Stimulated activated CD8-positive, alpha-beta memory T cell treated with anti-CD3 and anti-CD28 coated beads, Interleukin-7, amount 100 ng/mL, for 4 hours (primary cell): ENCODE measurements around the gene RAD9A.

Experiments used
- DNase-seq, 2 donors: peaks; one replicate each; pipeline ENCODE4 v3.0.0-alpha.2; 2020; ENCODE audit warnings: low read depth in 2 of 2

Gene RAD9A

DNA sequence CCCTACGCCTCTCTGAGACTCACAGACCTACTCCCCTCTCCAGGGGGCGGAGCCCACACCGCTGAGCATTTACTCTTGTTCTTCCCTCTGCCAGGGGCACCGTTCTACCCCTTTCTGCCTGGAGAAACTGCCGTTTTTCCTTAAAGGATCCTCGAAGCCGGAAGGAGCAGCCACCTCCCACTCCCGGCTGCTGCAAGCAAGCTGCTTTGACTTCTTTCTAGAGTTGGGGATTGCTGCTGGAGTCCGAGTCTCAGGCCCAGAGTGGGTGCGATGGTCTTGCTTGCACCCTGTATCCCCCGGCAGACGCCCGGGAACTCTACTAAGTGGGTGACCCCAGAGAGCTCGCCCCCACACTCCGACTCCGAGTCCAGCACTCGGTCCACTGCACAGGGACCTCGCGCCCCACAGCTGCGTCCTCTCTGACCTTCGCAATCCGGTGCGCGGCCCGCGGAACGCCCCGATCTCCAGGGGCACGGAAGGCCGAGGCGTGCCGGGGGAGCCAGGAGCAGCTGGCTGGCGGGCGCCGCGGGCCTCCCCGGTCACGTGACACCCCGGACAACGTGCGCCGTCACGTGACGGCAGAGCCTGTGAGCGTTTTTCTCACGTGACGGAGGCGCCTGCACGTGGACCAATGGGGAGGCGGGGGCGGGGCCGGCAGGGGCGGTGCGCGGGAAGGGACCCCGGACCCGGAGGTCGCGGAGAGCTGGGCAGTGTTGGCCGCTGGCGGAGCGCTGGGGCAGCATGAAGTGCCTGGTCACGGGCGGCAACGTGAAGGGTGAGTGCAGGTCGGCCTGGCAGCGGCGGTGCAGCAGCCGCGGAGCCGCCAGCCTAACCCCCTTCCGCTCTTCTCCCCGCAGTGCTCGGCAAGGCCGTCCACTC is at the start of gene RAD9A:
Gene RAD9A, plus strand, starts transcription at position 683 of the 879 bp plus-strand sequence. Its CDS starts 59 bp downstream, at position 742.
- peak; percentile 85 to 93 for DNase-seq

DNA sequence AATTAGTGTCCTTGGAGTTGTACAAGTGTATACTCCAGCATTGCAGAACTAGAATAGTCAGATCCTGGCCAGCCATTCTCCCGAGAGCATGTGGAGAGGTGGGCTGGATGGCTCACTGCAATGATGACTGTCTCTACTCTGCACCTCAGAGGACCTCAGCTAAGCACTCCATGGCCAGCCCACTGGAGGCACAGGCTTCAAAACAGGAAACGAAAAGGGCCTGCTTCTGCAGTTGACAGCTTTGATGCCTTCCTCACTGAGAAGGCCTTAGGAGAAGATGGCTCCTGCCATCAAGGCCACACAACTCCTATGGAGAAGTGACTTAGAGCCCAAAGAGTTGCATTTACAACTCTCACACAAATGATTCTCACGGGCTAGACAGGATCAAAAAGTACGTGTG is 47.5 kb upstream of the RAD9A start:
- no peak for DNase-seq

DNA sequence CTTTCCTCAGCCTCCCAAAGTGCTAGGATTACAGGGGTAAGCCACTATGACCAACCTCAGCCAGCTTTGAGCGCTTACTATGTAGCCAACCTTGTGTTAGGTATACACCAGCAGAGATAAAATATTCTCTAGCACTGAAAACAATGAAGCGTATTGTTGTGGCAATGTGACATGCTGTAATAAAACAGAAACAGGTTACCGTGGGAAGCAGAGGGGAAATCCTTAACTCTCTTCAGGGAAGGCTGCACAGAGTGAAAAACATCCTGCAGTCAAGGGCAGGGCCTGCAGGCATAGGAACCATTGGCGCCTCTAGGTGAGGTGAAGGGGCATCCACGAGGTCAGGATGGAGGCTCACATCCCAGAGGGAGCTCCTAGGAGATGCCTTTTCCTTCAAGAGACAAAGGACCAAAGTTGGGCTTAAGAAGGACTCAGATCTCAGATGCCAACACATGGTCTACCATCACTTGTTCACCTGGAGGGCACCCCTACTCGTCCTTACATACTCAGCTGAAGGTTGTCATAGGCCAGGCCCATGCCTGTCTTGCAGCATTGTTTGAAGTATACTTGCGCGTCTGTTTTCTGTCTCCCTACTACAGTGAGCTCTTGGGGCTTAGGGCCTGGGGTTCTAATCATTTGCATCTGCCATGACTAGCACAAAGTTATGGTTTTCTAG is 46.4 kb upstream of the RAD9A start:
- DNase-seq: no peak

DNA sequence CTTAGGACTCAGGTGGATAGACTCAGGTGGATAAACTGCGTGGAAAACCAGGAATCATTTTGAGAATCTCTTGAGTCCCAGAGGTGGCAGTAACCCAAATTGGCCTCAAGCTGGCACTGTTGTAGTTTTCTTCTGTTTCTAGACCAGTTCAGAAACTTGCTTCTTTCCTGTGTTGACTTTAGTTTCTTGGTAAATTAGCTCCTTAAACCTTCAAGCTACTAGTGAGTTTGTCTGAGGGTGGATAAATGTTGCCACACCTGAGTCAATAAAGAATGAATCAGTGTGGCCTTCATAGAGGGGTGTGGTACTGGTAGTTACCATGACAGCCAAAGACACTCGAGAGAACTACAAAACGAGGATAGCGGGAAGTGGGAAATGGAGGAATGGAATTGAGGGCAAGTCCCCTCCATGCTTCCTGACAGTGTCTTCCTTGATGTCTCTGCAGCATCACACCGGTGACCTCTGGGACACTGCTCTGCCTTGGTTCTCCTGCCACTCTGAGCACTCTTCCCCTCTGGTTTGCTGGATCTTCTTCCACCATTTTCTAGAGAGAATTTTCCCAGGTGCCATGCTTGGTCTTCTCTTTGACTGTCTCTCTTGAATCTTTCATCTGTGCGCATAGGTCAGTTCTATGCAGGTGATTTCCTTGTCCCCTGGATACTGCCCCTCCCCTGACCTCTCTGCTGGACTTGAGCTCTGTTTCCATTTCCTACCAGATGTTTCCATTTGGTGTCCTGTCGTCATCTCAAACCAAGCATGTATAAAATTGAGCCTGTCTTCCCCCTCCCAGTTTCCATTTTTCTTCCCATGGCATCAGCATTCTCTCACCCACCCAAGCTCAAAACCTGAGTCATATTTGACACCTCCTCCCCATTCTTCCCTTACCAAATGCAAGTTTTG is 45.6 kb upstream of the RAD9A start:
- DNase-seq: no peak

DNA sequence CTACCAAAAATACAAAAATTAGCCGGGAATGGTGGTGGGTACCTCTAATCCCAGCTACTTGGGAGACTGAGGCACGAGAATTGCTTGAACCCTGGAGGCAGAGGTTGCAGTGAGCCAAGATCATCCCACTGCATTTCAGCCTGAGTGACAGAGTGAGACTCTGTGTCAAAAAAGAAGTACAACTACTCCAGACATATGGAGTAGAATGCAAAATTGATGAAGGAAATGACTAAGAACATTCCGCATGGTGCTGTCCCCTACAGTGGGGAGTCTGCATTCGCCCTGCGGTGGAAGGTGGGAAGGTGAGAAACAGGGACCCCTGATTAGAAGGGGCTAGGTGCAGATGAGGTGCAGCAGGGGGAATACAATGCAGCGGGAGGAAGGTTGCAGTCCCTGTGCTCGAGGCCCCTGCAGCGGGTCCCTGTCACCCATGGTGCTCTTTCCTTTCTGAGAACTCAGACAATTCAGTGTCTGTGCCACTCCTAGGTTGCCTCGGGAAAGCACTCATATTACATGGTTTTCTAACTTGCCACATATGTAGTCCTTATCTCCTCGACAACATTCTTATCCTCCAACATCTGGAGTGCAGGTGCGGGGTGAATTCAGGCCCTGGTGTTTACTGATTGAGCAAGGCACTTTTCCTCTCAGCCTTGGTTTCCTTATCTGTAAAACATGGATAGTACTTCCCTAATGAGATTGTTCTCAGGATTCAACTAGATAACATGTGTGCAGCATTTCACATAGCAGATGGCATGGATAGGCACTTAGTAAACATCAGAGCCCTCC is 43.6 kb upstream of the RAD9A start:
- DNase-seq: no peak

DNA sequence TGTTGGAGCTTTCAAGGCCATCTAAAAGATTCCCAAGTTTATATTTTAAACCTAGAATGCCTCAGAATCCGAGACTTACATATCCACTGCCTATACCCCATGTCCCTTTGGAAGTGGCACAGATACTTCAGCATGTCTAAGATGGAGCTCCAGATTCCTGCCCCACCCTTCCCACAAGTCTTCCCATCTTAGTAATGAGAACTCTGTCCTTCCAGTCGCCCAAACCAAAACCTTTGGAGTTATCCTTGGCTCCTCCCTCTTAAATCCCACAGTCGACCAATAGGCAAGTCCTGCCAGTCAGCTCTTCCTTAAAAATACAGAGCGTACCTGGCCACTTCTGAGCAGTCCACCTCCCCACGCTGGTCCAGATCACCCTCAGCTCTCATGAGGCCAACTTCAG is 42.8 kb upstream of the RAD9A start:
- DNase-seq: no peak

DNA sequence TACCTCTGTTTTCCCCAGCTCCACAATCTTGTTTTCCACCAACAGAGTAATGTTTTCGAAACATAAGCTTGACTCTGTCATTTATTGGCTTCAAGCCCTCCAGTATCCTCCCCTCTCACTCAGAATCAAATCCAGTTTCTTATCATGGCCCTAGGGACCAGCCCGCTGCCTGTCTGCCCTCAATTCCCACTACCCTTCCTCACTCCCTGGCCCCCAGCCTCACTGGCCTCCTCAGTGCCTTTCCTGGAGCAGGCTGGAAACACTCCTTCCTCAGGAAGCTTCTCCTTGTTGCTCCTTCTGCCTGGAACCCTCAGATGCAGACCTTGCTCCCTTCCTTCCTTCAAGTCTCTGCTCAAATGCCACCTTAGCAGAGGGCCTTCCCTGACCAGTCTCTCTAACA is 42.3 kb upstream of the RAD9A start:
- DNase-seq: no peak

DNA sequence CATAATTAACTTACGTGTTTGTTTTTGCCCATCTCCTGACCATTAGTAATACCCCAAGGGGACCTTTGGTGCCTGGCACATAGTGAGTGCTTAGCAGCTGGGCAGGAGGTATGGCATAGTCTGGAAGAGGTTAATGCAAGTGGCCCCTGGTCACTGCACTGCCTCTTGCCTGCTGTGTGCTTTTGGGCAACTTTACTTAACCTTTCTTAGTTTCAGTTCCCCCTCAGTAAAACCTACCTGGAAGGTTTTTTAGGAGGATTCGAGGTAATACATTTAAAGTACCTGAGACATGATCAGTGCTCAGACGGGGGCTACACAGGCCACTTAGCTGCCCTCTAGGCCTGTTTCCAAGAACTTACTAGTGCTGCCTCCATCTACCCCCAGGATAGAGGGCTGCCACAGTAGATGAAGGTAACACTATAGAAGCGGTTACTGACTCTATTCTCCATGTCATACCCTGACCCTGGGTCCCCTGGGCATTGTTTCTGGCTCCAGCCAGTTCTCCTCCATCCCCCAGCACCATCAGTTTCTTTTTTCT is 41.8 kb upstream of the RAD9A start:
- DNase-seq: no peak

DNA sequence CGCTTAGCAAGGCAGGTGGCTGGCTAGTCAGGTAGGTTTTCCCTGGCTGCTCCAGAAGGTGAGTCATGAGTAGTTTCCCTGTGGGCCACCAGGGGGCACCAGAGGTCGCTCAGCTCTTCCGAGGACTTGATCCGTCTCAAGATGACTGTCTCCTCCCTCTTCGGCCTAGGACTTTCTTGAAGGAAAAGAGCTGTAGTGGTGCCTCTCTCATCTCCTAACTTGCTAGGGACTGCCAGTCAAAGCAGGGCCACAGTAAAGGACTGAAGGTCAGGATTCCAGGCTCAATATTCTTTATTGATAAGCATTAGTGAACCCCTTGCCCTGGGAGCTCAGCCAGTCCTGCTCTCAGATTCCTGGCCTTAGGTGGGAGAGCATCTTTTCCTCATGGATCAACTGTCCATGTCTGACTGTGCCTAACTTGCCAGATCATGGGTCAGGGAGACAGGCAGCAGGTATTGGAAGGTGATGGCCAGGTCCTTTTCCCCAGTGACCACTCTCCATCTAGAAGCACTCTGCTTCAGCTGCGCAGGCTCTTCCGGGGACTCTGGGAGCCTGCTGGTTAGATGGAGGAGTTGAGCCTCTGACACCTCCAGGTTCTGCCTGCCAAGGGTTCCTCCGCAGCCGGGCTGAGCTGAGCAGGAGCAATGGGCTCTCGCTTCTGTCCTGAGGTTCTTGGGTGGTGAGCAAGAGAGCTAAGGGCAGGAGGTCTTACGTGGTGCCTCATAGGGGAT is 40.3 kb upstream of the RAD9A start:
- DNase-seq: peak in 1 of 2 donors; percentile 52

DNA sequence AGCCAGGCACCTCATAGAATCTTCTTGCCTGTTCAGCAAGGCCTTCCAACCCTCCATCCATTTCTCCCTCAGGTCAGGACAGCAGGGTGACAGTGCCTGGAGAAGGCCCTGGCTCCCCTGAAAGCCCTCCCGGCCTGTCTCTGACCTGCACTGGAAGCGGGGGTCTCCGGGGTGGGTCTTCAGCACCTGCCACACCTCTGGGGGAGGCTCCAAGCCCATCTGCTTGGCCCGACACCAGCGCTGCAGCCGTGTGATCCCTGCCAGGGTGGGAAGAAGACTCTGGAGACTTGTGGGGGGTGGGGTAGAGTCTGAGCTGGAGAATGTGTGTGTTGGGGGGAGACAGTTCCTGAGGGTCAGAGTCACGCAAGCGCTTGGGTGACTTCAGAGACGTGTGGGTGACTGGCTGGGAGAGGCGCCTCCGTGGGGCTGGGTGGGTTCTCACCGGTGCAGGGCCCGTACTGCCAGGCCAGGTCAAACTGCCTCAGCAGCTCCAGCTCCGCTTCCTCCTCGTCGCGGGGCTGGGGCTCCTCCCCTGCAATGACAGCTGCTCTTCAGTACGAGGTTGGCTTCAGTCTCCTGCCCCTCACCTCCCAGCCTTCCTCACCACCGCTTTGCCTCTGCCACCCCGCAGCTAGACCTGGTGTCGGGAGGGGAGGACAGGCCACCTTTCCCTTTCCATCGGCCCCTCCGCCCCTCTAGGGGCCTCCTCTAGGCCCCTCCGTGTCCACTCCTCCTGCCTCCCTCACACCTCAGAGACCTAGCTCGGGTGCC is 39.1 kb upstream of the RAD9A start:
- DNase-seq: peak in 1 of 2 donors; percentile 51

DNA sequence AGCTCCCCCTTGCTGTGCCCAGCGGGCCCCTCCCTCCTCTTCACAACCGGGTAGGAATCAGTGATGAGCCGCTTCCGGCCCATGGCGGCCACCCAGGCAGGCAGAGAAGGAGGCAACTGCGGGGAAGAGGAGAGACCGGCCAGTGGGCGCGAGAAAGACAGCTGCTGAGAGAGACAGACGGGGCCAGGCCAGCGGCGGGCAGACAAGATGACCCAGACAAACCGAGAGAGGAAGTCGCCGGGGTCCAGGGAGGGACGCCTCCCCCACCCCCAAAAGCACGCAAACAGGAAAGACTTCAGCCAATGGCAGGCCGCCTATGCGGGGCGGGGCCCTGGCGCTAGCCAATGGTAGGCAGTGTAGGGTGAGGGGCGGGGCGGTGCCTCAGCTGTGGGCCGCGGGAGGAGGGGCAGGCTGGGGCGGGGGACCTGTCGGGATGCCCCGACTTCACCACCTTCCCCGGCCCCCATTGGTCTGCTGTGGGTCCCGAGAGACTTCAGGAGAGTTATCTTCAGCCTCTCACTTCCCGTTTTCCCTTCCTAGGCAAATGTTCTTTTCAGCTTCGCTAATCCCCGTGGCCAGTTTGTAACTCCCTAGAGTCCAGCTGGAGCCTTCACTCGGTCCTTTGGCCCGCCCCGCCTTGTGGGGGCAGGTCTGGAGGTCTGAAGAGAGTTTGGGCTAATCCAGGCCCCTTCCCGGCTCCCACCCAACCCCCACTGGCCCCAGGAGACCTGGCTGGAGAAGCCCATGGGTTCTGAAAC is 38.3 kb upstream of the RAD9A start, which contains the start of gene POLD4:
Gene POLD4, minus strand, starts transcription at position 230 of the 758 bp plus-strand sequence. Its CDS starts 147 bp downstream, at position 83.
- peak; percentile 92 to 95 for DNase-seq

DNA sequence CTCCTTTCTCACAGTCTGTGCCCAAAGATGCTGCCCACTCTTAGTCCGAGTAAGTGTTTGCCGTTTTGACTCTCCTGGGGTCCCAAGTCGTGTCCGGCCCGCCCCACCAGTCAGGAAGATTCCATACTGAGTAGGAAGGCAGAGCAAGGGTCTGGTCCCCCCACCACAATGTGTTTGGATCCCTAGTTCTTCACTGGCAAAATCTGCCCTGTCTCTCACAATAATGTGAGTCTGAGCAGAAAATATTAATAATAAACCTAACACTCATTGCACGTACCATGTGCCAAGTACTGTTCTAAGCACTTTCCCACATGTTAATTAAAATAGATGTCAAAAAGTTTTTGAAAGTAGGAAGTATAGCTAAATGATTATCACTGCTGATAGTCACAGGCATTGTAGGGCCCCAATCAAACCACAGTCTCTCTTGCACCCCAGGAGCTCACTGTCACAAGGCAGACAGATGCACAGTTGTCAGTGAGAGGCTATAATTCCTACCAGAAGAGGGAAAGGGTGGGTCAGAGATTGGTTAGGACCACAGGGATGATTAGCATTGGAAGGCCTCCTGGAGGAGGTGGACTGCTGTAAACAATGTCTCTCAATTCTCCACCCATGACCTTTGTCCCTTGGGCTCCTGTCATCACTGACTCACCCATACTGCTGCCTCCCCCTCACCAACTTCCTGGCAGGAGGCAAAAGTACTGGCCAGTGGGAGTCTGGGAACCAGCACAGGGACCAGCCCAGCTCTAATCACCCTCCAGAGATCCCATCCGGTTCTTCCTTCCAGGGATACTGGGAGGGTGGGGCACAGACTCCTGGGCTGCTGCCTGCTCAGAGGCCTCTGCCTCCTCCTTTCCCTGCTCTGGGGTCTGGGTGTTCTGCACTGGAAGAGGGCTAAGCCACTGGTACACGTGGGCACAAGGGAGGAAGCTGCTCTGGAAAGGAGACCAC is 37.4 kb upstream of the RAD9A start:
- no peak for DNase-seq

DNA sequence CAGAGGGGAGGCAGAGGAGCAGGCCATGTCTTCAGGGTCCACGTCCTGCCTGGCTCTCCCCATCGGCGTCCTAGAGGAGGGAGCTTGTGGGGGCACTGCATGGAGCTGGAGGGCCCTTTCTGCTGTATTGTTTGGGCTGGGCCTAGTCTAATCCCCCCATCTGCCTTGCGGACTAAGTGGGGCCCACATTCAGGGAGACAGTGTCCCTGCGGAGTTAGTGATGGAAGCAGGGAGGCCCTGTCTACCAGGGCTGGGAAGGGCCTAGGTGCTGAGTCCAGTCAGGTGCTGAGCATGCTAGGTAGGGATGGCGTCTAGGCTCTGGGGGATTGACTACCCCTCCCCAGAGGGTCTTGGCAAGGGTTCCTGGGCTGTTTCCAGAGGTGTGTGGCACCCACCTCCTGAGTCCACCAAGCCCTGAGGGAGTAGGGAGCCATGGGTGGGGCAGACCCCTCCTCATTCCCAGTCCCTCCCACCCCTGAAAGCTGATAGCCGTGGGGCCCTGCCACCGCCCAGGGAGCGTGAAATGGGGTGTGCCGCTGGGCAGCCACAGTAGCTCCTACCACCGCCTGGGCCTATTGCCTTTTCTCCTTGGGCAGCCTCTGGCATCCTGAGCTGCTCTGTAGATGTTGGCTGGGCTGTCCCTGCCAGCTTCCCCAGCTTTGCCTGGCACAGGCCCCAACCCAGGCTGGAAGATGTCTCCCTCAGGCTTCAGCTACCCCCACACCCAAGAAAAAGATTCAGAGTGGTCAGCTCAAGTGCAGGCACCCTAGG is 36.6 kb upstream of the RAD9A start:
- DNase-seq: no peak

DNA sequence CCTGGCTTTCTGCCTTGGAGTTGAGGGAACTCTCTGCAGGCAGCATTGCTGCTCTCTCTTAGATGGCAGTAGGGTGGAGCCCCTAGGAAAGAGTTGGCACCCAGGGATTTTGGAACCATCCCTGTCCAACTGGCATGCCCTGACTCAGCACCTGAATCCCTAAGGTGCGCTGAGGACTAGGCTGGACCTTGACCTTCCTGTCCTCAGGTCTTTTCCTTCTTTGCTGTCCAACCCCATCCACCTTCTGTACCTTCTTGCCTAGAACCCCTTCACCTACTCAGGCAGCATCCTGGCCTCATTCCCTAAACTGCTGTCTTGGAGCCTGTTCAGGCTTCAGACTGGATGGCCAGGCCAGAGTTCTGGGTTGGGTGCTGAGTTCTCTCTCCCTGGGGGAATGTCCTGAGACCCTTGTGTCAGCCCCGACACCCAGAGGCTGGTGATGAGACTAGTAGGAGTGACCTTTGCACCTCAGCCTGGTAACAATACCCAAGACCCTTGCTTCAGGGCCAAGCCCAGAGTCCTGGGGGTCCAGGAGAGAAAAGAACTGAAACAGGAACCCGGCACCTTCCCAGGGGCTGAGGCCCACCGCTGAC is 35.9 kb upstream of the RAD9A start:
- no peak for DNase-seq

DNA sequence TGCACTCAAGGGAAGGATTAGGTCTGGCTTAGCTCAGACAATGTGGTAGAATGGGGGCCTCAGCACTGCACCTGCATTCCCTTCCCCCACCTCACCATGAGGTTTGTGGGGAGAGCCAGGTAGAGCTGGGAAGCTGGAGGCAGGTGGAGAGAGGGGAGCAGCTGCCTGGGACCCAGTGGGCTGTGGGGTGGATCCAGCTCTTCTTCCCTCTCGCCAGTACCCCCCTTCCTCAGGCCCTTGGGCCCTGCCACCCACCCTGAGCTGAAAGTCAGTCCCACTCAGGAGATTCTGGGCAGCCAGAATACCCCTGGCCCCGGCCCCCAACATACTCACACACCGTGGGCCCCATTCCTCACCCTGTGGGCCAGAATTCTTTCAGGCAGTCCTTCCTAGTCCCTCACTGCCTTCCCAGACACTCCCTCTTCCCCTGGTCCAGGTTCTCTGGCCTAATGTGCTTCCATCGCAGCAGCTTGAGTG is 35.4 kb upstream of the RAD9A start:
- no peak for DNase-seq
